GM19468 (cell line): ENCODE measurements around the gene TSHZ3.

ENCODE experiments used
- ATAC-seq: cut with Tn5 transposase; IDR thresholded peaks from one replicate; pipeline ENCODE4 v1.9.1; 2021; ENCODE audit warnings: mild to moderate bottlenecking, moderate library complexity, moderate number of reproducible peaks; ENCODE audit not compliant: unreplicated experiment; ENCODE audit errors: extremely low read depth

The TSHZ3 gene

GRCh38 chr19:31271306-31271911 is 77.8 kb downstream of the TSHZ3 start:
- ATAC-seq, result no peak

- no peak for ATAC-seq
Measured at GRCh38 chr19:31270897-31271296, 78.3 kb downstream of the TSHZ3 start.

GRCh38 chr19:31269425-31270127 is 79.7 kb downstream of the TSHZ3 start:
- no peak for ATAC-seq

- ATAC-seq, result no peak
Measured at GRCh38 chr19:31268751-31269383, 80.4 kb downstream of the TSHZ3 start.

GRCh38 chr19:31266731-31267130 is 82.5 kb downstream of the TSHZ3 start:
- ATAC-seq, result no peak

GRCh38 chr19:31266196-31266595 is 83.0 kb downstream of the TSHZ3 start:
- no peak for ATAC-seq

- no peak for ATAC-seq
Measured at GRCh38 chr19:31264041-31264778, 85.0 kb downstream of the TSHZ3 start.

- ATAC-seq, result no peak
Measured at GRCh38 chr19:31263328-31263727, 85.9 kb downstream of the TSHZ3 start.

GRCh38 chr19:31262725-31263191 is 86.5 kb downstream of the TSHZ3 start:
- ATAC-seq, result no peak

- no peak for ATAC-seq
Measured at GRCh38 chr19:31261603-31262212, 87.5 kb downstream of the TSHZ3 start.

GRCh38 chr19:31261019-31261602 is 88.1 kb downstream of the TSHZ3 start:
- no peak for ATAC-seq

- no peak for ATAC-seq
Measured at GRCh38 chr19:31260171-31260933, 88.9 kb downstream of the TSHZ3 start.

- ATAC-seq, result no peak
Measured at GRCh38 chr19:31258211-31259052, 90.8 kb downstream of the TSHZ3 start.

- ATAC-seq, result no peak
Measured at GRCh38 chr19:31257426-31258130, 91.7 kb downstream of the TSHZ3 start.

GRCh38 chr19:31257025-31257424 is 92.2 kb downstream of the TSHZ3 start:
- no peak for ATAC-seq

- no peak for ATAC-seq
Measured at GRCh38 chr19:31256593-31256960, 92.7 kb downstream of the TSHZ3 start.

GRCh38 chr19:31255831-31256592 is 93.2 kb downstream of the TSHZ3 start:
- no peak for ATAC-seq
